ENCODE data around the gene PDPR. TPM values are rescaled to one million over a fixed set of nuclear protein-coding genes. Genes with fewer than 3 reads are reported as not detected.

PDPR gene
- total RNA-seq, 2 donors from 2014 or later = 9.6 to 14.3 TPM

- WGBS, 2 donors = 79 to 85% methylated on average over 8 of the region's 8 CpGs
- Histone ChIP-seq H3K36me3 (replicated peaks in 1 of 2; ENCODE audit: insufficient read depth in 1 of 2, low read depth in 2 of 2) (peaks cover 28 to 55% of the 10 kb centered on the region in 2 donors), H3K27ac (no peak overlapping the region), H3K9me3 (no peaks in the 10 kb centered on the region), H3K27me3 (no peaks in the 10 kb centered on the region), H3K4me1 (no peaks in the 10 kb centered on the region), H3K4me3 (no peak overlapping the region)
- ATAC-seq (no peak), DNase-seq (no peak)
- intact Hi-C loops (cut with DNase I) = no loop called here
- TF ChIP-seq CTCF (IDR thresholded peaks at IDR 0.05) (no peak), POLR2A (IDR thresholded peaks at IDR 0.05) (no peak)
These were observed 43.5 kb downstream of the PDPR start for GRCh38 chr16:70157477-70158260.

GRCh38 chr16:70158261-70158939 is 44.3 kb downstream of the PDPR start:
- no peaks in the 10 kb centered on the region for H3K27me3 ChIP-seq
- no peak for TF ChIP-seq CTCF (IDR thresholded peaks at IDR 0.05)
- DNase-seq (no peak), ATAC-seq (no peak)
- H3K9me3 ChIP-seq = no peaks in the 10 kb centered on the region
- intact Hi-C loops (cut with DNase I) = no loop called here
- H3K36me3 ChIP-seq (replicated peaks in 1 of 2; ENCODE audit: insufficient read depth in 1 of 2, low read depth in 2 of 2) = peaks cover 28 to 48% of the 10 kb centered on the region in 2 donors
- no peaks in the 10 kb centered on the region for H3K4me1 ChIP-seq
- WGBS, 2 donors = 79% methylated on average over 7 of the region's 7 CpGs
- no peak overlapping the region for H3K4me3 ChIP-seq
- H3K27ac ChIP-seq = no peak overlapping the region

- Histone ChIP-seq H3K27me3 (no peaks in the 10 kb centered on the region), H3K4me1 (no peaks in the 10 kb centered on the region), H3K9me3 (no peaks in the 10 kb centered on the region), H3K36me3 (replicated peaks in 1 of 2; ENCODE audit: insufficient read depth in 1 of 2, low read depth in 2 of 2) (peaks cover 28 to 38% of the 10 kb centered on the region in 2 donors), H3K27ac (no peak overlapping the region), H3K4me3 (no peak overlapping the region)
- WGBS, 2 donors = 70 to 76% methylated on average over 9 of the region's 9 CpGs
- ATAC-seq = no peak
- no peak for DNase-seq
- intact Hi-C loops (cut with DNase I) = no loop called here
- TF ChIP-seq CTCF (IDR thresholded peaks at IDR 0.05) (no peak), POLR2A (IDR thresholded peaks at IDR 0.05) (no peak)
These were observed 45.5 kb downstream of the PDPR start for GRCh38 chr16:70159355-70160348.

GRCh38 chr16:70160388-70160787 is 46.3 kb downstream of the PDPR start:
- Histone ChIP-seq H3K9me3 (no peaks in the 10 kb centered on the region), H3K36me3 (replicated peaks in 1 of 2; ENCODE audit: insufficient read depth in 1 of 2, low read depth in 2 of 2) (peaks cover 28 to 37% of the 10 kb centered on the region in 2 donors), H3K4me1 (no peaks in the 10 kb centered on the region), H3K27ac (no peak overlapping the region), H3K4me3 (no peak overlapping the region), H3K27me3 (no peaks in the 10 kb centered on the region)
- TF ChIP-seq POLR2A (IDR thresholded peaks at IDR 0.05) = no peak
- no peak for TF ChIP-seq CTCF (IDR thresholded peaks at IDR 0.05)
- intact Hi-C loops (cut with DNase I) = no loop called here
- ATAC-seq = no peak
- DNase-seq = no peak
- WGBS, 2 donors = 86 to 87% methylated on average over 6 of the region's 6 CpGs
